ENCODE results near the gene MTREX. TPM values are rescaled to one million over a fixed set of nuclear protein-coding genes. Genes with fewer than 3 reads are reported as not detected.
A peak's percentile ranks its signal among the peaks of the same experiment; 100 is the strongest.

Gene MTREX
- total RNA-seq, result 10 to 100 TPM; 46.6 to 73.5 TPM

DNA sequence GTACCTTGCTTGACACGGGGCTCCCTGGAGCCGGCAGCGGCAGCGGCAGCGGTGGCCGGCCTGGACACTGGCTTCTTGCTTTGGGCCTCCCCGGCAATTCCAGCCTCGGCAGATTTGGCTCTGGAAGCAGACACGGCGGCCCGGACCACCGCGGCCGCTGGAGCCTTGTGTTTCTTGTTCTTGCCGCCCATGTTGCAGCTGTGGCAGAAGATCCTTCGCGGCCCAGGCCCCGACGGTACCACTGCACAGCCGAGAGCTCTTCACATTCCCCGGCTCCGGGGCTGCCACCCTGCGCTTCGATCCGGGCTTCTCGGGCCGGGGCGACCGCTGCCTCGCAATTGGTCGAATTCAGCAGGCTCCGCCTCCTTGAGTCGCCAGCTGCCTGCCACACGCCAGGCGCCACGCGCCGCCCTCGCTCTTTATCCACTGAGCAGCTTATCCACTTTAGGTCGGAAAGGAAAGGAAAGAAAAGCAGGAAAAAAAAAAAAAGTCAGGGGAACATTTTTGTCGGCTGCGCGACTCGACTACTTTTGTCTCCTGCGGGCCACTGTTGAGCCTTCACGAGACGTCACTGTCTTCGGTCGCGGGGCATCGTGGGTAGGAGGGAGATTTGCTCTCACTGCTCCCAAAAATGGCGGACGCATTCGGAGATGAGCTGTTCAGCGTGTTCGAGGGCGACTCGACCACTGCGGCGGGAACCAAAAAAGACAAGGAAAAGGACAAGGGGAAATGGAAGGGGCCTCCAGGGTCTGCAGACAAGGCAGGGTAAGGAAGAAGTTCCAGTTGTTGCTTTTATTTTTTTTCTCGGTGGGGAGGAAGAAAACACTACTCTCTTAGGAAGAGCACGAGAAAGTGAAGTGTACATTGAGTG lies at the start of gene MTREX, which contains the start of gene DHX29:
Gene MTREX, plus strand, starts transcription at position 607 of the 871 bp plus-strand sequence. Its CDS starts 25 bp downstream, at position 632.
Gene DHX29, minus strand, starts transcription at position 312 of the 871 bp plus-strand sequence. Its CDS starts 121 bp downstream, at position 191.
- intact Hi-C loops (cut with DNase I), result no loop called here
- DNase-seq (ENCODE audit: low spot score), result peak; percentile 91
- no peaks in the 10 kb centered on the region for H3K4me1 ChIP-seq (replicated peaks)

DNA sequence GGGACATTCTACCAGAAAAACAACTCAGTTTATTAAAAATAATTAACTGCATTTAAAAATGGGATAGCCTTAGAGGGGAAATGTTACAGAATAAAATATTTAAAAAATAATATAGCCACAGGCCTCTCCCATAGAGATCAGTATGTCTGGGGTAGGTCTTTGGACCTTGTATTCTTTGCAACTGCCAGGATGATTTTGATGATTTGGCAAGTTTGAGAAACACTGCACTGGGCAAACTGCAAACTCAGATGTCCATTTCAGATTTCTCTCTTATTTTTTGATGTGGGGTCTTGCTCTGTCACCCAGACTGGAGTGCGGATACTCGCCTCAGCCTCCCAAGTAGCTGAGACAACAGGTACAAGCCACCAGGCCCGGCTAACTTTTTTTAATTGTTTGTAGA lies 49.5 kb upstream of the MTREX start:
- 94% methylated on average over 3 of the region's 3 CpGs for WGBS
- Histone ChIP-seq H3K9me3 (no peaks in the 10 kb centered on the region), H3K27me3 (replicated peaks; ENCODE audit: insufficient read depth) (no peaks in the 10 kb centered on the region), H3K4me3 (no peak overlapping the region), H3K4me1 (replicated peaks) (no peaks in the 10 kb centered on the region), H3K36me3 (no peaks in the 10 kb centered on the region), H3K27ac (no peak overlapping the region)
- no peak for DNase-seq (ENCODE audit: low spot score)
- no peak for TF ChIP-seq POLR2A (IDR thresholded peaks at IDR 0.05)
- TF ChIP-seq, protein P1, sequence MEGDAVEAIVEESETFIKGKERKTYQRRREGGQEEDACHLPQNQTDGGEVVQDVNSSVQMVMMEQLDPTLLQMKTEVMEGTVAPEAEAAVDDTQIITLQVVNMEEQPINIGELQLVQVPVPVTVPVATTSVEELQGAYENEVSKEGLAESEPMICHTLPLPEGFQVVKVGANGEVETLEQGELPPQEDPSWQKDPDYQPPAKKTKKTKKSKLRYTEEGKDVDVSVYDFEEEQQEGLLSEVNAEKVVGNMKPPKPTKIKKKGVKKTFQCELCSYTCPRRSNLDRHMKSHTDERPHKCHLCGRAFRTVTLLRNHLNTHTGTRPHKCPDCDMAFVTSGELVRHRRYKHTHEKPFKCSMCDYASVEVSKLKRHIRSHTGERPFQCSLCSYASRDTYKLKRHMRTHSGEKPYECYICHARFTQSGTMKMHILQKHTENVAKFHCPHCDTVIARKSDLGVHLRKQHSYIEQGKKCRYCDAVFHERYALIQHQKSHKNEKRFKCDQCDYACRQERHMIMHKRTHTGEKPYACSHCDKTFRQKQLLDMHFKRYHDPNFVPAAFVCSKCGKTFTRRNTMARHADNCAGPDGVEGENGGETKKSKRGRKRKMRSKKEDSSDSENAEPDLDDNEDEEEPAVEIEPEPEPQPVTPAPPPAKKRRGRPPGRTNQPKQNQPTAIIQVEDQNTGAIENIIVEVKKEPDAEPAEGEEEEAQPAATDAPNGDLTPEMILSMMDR (IDR thresholded peaks at IDR 0.05), result no peak
- no peak for TF ChIP-seq POLR2AphosphoS5 (IDR thresholded peaks at IDR 0.05)
- intact Hi-C loops (cut with DNase I), result no loop called here

More for the DNA sequence above, at the start of gene MTREX, which contains the start of gene DHX29:
- WGBS, result under 1% methylated on average over 62 of the region's 62 CpGs
- peak within 1 kb of the TSS; percentile 48 to 63 for H3K4me3 ChIP-seq
- no peaks in the 10 kb centered on the region for H3K36me3 ChIP-seq
- no peaks in the 10 kb centered on the region for H3K27me3 ChIP-seq (replicated peaks; ENCODE audit: insufficient read depth)
- TF ChIP-seq POLR2AphosphoS5 (IDR thresholded peaks at IDR 0.05), result peak; percentile 93
- TF ChIP-seq POLR2A (IDR thresholded peaks at IDR 0.05), result peak; percentile 59
- TF ChIP-seq, protein P1 (IDR thresholded peaks at IDR 0.05), result peak in 1 of 4 experiments; percentile 3
- H3K27ac ChIP-seq, result peak within 1 kb of the TSS; percentile 90 to 91
- no peaks in the 10 kb centered on the region for H3K9me3 ChIP-seq

DNA sequence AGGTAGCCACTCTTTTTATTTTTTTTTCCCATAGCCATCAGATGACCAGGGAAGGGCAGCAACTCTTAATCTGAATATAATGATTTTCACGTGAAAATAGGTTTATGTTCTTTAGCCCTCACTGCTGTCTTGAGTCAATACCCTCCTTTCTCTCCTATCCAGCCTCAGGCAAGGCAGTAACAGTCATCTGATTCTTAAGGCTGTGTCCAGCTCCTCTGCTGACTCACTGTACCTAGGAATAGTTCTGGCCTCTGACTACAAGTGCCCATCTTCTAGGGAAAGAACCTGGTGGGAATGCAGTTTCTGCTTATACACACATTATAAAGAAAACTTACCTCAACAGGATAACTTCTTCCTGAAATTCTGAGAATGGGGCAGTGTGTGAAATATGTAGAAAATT lies 31.0 kb upstream of the MTREX start:
- Histone ChIP-seq H3K27ac (no peak overlapping the region), H3K9me3 (no peaks in the 10 kb centered on the region), H3K4me1 (replicated peaks) (no peaks in the 10 kb centered on the region), H3K36me3 (peaks cover 0 to 4% of the 10 kb centered on the region in 2 donors), H3K4me3 (no peak overlapping the region), H3K27me3 (replicated peaks; ENCODE audit: insufficient read depth) (no peaks in the 10 kb centered on the region)
- intact Hi-C loops (cut with DNase I), result no loop called here
- whole genome bisulfite sequencing, result 78% methylated on average over 1 of the region's 1 CpG
- DNase-seq (ENCODE audit: low spot score), result no peak
- TF ChIP-seq POLR2A (IDR thresholded peaks at IDR 0.05) (no peak), POLR2AphosphoS5 (IDR thresholded peaks at IDR 0.05) (no peak)

DNA sequence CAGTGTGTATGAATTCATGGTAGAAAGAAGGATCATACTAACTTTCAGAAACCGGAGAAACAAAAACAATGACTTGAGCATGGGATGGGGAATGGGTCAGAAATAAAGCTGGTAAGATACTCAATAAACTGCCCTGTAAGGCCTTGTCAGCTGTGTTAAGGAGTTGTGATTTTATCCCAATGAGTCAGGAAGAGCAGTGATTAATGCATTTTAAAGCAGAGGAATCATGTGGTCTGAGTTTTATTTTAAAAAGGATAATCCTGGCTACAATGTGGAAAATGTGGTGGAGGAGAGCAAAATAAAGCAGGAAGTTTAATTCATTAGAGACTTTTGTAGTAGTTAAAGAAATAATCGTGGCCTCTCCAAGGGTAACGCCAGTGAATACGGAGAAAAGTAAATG lies 29.0 kb upstream of the MTREX start:
- Histone ChIP-seq H3K27ac (no peak overlapping the region), H3K27me3 (replicated peaks; ENCODE audit: insufficient read depth) (no peaks in the 10 kb centered on the region), H3K4me1 (replicated peaks) (no peaks in the 10 kb centered on the region), H3K9me3 (no peaks in the 10 kb centered on the region), H3K36me3 (peaks cover 0 to 7% of the 10 kb centered on the region in 2 donors), H3K4me3 (no peak overlapping the region)
- WGBS, result 91% methylated on average over 4 of the region's 4 CpGs
- no peak for DNase-seq (ENCODE audit: low spot score)
- no peak for TF ChIP-seq POLR2A (IDR thresholded peaks at IDR 0.05)
- intact Hi-C loops (cut with DNase I), result no loop called here

DNA sequence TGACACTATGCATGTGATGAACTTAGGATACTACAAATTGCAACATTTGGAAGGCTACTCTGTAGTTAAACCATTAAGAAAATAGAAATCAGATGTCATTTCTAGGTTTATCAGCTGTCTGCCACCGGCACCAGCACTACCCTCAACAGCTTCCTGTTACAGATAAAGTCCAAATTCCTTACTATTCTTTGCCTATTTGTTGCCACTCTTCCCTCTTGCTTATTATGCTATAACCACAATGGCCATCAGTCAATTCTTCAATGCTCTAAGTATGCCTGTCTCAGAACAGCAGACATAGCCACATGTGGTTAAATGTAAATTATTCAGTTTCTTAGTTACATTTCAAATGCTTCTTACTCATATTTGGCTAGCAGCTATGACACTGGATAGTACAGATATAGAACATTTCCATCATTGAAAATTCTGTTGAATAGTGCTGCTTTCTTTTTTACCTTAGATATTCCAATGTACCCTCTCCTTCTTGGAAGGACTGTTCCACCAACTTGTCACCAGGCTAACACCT lies 21.3 kb upstream of the MTREX start:
- H3K36me3 ChIP-seq, result peaks cover 3 to 5% of the 10 kb centered on the region in 2 donors
- H3K4me3 ChIP-seq, result no peak overlapping the region
- no peaks in the 10 kb centered on the region for H3K27me3 ChIP-seq (replicated peaks; ENCODE audit: insufficient read depth)
- H3K27ac ChIP-seq, result no peak overlapping the region
- DNase-seq (ENCODE audit: low spot score), result no peak
- 76% methylated on average over 1 of the region's 1 CpG for WGBS
- no peaks in the 10 kb centered on the region for H3K4me1 ChIP-seq (replicated peaks)
- no peaks in the 10 kb centered on the region for H3K9me3 ChIP-seq
- TF ChIP-seq, protein P1 (IDR thresholded peaks at IDR 0.05), result no peak
- no peak for TF ChIP-seq POLR2AphosphoS5 (IDR thresholded peaks at IDR 0.05)
- intact Hi-C loops (cut with DNase I), result no loop called here
